Calu3 (cell line): Measurements from ENCODE around the gene NR2F2. TPM values are rescaled to one million over a fixed set of nuclear protein-coding genes. Genes with fewer than 3 reads are reported as not detected.
A peak's percentile ranks its signal among the peaks of the same experiment; 100 is the strongest.

ENCODE experiments used
- BruUV-seq: library from RNA; stranded (reverse); fragments of 400-500 nt; replicated peaks from 2 replicates; lab custom pipeline; 2021; lab: Mats Ljungman, UMichigan
- CTCF ChIA-PET: fragments of 300-600 bp; sonication (Branson Sonifier 250); formaldehyde crosslinking; loops from one replicate; lab custom pipeline; 2022; ENCODE audit warnings: antibody characterized with exemption; lab: Charles Lee
- DNase-seq: peaks from one replicate; pipeline ENCODE4 v3.0.0; 2022
- H3K27ac Mint-ChIP-seq: one replicate; pipeline ENCODE4 v1.8.0; 2022; ENCODE audit warnings: mixed read lengths; ENCODE audit not compliant: unreplicated experiment
- H3K27me3 Mint-ChIP-seq: one replicate; pipeline ENCODE4 v1.8.0; 2022; ENCODE audit warnings: mixed read lengths; ENCODE audit not compliant: unreplicated experiment
- H3K36me3 Mint-ChIP-seq: one replicate; pipeline ENCODE4 v1.8.0; 2022; ENCODE audit warnings: mild to moderate bottlenecking, moderate library complexity, mixed read lengths; ENCODE audit not compliant: insufficient read depth, unreplicated experiment
- H3K4me1 Mint-ChIP-seq: one replicate; pipeline ENCODE4 v1.8.0; 2022; ENCODE audit warnings: mild to moderate bottlenecking, low read depth, mixed read lengths; ENCODE audit not compliant: unreplicated experiment
- H3K4me3 Mint-ChIP-seq: one replicate; pipeline ENCODE4 v1.8.0; 2022; ENCODE audit warnings: mild to moderate bottlenecking, low read depth, moderate library complexity, mixed read lengths; ENCODE audit not compliant: unreplicated experiment
- H3K9me3 Mint-ChIP-seq: one replicate; pipeline ENCODE4 v1.8.0; 2022; ENCODE audit warnings: low read depth, mixed read lengths; ENCODE audit not compliant: unreplicated experiment
- intact Hi-C: fragments of 100-400 bp; cut with micrococcal nuclease; formaldehyde crosslinking; loops from one replicate; pipeline ENCODE4 v1.10.0; 2022; ENCODE audit not compliant: unreplicated experiment
- total RNA-seq: library from RNA; stranded (reverse); gene quantifications from 2 replicates; pipeline ENCODE4 v1.2.3, GENCODE V29; 2022
- TF ChIP-seq, protein P1 (sequence below): fragments of 200-600 bp; IDR thresholded peaks from one replicate; pipeline ENCODE4 v1.8.0; 2022; ENCODE audit warnings: antibody characterized with exemption; ENCODE audit not compliant: unreplicated experiment

The NR2F2 gene
- total RNA-seq, 1 experiment from 2014 or later, result 158 TPM

DNA sequence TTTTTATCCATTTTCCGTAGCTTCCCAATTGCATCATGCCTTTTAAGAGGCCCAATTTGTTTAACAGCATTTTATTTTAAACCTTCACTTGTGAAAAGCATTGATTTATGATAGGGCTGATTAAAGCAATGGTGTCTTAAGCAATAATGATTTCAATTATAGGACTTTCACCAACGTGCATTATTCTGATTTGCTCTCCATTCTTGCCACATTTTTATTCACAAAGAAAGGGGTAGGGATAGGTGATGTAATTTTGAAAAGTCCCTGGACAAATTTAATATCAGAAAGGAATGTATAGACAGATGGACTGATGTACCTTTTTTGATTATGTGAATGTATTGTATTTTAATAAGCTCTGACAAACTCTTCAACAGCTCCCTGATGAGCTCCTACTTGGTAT is 37.9 kb upstream of the NR2F2 start:
- Mint-ChIP-seq H3K9me3 (peaks cover 2% of the 10 kb centered on the region), H3K4me1 (peaks cover 16% of the 10 kb centered on the region), H3K27me3 (no peaks in the 10 kb centered on the region), H3K36me3 (no peaks in the 10 kb centered on the region), H3K27ac (no peak overlapping the region), H3K4me3 (no peak overlapping the region)
- DNase-seq, result no peak
- BruUV-seq, result no TSS peak
- CTCF ChIA-PET, result no interaction called here
- TF ChIP-seq, protein P1, sequence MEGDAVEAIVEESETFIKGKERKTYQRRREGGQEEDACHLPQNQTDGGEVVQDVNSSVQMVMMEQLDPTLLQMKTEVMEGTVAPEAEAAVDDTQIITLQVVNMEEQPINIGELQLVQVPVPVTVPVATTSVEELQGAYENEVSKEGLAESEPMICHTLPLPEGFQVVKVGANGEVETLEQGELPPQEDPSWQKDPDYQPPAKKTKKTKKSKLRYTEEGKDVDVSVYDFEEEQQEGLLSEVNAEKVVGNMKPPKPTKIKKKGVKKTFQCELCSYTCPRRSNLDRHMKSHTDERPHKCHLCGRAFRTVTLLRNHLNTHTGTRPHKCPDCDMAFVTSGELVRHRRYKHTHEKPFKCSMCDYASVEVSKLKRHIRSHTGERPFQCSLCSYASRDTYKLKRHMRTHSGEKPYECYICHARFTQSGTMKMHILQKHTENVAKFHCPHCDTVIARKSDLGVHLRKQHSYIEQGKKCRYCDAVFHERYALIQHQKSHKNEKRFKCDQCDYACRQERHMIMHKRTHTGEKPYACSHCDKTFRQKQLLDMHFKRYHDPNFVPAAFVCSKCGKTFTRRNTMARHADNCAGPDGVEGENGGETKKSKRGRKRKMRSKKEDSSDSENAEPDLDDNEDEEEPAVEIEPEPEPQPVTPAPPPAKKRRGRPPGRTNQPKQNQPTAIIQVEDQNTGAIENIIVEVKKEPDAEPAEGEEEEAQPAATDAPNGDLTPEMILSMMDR, result no peak
- intact Hi-C loops, result no loop called here

DNA sequence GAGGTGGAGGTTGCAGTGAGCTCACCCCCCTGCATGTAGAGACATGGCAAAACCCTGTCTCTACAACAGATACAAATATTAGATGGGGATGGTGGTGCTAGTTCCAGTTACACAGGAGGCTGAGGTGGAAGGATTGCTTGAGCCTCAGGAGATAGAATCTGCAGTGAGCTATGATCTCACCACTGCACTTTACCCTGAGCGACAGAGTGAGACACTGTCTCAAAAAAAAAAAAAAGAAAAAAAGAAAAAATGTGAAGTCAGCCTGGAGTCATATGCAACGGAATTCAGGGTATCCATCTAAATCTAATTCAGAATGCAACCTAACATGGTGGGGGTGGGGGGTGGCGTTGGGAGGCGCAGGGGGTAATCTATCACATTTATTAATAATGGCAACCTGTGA is 37.1 kb upstream of the NR2F2 start:
- H3K27ac Mint-ChIP-seq, result no peak overlapping the region
- H3K27me3 Mint-ChIP-seq, result no peaks in the 10 kb centered on the region
- TF ChIP-seq, protein P1, result no peak
- no peak overlapping the region for H3K4me3 Mint-ChIP-seq
- peaks cover 6% of the 10 kb centered on the region for H3K9me3 Mint-ChIP-seq
- intact Hi-C loops, result no loop called here
- CTCF ChIA-PET, result interaction anchor here (0.7 kb wide), 2 partner anchors 61 to 166 kb away, joined by 3 read pairs; no protein-coding TSS in a partner anchor
- H3K4me1 Mint-ChIP-seq, result peaks cover 16% of the 10 kb centered on the region
- no peak for DNase-seq
- no peaks in the 10 kb centered on the region for H3K36me3 Mint-ChIP-seq
- BruUV-seq, result no TSS peak

DNA sequence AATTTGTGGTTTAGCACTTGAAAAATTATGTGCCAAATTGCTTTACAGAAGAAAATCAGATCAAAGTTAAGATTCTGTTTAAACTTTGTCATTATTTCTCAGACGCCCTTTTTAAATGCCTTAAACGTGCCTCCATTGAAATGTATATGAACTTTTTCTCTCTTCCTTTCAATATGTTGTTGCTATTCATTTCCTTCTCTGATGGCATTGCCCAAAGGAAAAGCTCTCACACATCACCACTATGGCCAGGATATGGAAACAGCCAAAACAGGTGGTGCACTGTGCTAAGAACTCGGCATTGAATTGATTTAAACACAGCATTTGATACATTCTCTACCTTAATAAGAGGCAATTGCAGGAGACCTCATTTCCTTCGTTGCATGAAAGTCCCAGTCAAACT is 35.7 kb upstream of the NR2F2 start:
- intact Hi-C loops, result no loop called here
- no peak for DNase-seq
- no peaks in the 10 kb centered on the region for H3K36me3 Mint-ChIP-seq
- no peak overlapping the region for H3K27ac Mint-ChIP-seq
- peaks cover 10% of the 10 kb centered on the region for H3K9me3 Mint-ChIP-seq
- no peaks in the 10 kb centered on the region for H3K27me3 Mint-ChIP-seq
- no peak overlapping the region for H3K4me3 Mint-ChIP-seq
- TF ChIP-seq, protein P1, result no peak
- H3K4me1 Mint-ChIP-seq, result peaks cover 22% of the 10 kb centered on the region
- no TSS peak for BruUV-seq
- CTCF ChIA-PET, result interaction anchor here (0.7 kb wide), 1 partner anchor 210 kb away, joined by 3 read pairs; no protein-coding TSS in a partner anchor

DNA sequence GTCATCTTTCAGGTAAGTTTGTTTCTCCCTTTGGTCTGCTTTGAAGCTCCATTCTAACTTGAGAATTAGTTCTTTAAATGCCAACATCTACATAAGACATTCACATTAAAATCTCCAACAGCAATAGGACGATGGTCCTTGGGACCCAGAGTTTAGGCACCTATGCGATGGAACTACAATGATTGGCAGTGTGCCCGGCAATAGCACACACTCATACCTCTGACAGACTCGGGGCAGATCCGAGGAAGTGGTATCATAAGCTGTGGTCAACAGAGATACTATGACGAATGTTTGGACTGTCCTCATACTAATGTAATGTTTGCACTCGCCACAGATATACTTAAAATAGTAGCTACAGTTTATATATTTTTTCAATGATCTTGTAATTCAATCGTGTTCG is 34.2 kb upstream of the NR2F2 start:
- intact Hi-C loops, result no loop called here
- H3K36me3 Mint-ChIP-seq, result no peaks in the 10 kb centered on the region
- BruUV-seq, result no TSS peak
- peaks cover 37% of the 10 kb centered on the region for H3K4me1 Mint-ChIP-seq
- H3K27ac Mint-ChIP-seq, result peak overlapping the region; percentile 60
- peak; percentile 33 for DNase-seq
- no peaks in the 10 kb centered on the region for H3K27me3 Mint-ChIP-seq
- CTCF ChIA-PET, result interaction anchor here (0.6 to 0.8 kb wide), 2 partner anchors 13 to 31 kb away, joined by 3 to 5 read pairs; no protein-coding TSS in a partner anchor
- H3K9me3 Mint-ChIP-seq, result peaks cover 10% of the 10 kb centered on the region
- TF ChIP-seq, protein P1, result no peak
- no peak overlapping the region for H3K4me3 Mint-ChIP-seq
